CD4-positive, alpha-beta T cell treated with Interleukin-21 for 1 hour (primary cell): ENCODE measurements around the gene RAB6B.

Experiments used
- DNase-seq: peaks from one replicate; pipeline ENCODE4 v3.0.0-alpha.2; 2020

Gene RAB6B

DNA sequence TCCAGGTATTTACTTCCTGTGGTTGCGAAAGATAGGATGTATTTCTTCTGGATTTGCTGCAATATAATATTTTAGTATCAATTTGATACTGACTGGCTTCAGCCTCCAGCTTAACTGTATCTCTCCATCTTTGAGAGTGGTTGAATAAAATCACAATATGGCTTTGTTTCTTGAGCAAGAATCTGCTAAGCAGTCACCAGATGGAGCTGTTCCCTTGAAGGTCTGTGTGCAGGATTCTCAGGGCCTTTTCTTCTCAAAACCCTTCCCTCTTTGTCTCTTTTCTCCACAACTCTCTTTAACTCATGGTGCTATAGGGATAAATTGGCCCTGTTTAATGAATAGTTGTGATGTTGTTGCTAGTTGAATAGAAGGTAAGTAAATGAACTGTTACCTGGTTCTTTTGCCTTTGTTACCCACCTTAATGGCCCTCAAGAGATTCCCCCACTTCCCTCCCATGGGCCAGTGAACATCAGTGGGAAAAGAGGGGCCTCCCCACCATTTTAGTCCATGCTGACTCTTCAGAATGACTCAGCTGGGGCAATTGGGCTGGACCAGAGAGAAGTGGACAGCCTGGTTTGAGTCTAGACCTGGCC, 34.8 kb upstream of the RAB6B start:
- no peak for DNase-seq

DNA sequence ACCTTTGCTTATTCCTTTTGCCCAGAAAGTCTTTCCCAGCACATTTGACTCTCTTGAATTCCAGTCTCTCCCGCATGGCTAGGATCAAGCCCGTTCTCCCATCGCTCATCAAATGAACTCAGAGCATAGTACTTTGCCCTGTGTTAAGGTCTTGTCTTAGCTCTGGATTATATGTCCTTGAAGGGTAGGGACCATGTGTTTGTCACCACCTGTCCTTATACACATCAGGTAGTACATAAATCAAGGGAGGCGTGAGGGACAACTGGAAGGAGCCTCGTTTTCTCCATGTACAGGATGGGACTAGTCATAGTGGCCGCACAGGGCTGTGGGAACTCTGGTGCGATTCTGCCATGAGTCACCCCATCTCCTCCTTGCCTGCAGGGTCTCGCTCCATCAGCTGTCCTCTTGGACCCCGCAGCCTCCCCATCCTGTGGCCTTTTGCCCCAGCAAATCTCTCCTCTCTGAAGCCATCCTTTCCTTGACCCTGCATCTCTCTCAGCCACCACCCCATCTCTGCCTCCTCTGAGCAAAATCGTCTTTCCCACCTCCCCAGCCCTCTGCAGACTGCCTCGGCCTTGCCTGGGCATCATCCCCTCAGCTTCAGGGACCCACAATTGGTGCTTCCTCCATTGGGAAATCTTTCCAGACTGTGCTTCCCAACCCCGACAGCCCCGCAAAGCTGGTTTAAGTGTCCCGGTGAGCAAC, 33.4 kb upstream of the RAB6B start:
- no peak for DNase-seq

DNA sequence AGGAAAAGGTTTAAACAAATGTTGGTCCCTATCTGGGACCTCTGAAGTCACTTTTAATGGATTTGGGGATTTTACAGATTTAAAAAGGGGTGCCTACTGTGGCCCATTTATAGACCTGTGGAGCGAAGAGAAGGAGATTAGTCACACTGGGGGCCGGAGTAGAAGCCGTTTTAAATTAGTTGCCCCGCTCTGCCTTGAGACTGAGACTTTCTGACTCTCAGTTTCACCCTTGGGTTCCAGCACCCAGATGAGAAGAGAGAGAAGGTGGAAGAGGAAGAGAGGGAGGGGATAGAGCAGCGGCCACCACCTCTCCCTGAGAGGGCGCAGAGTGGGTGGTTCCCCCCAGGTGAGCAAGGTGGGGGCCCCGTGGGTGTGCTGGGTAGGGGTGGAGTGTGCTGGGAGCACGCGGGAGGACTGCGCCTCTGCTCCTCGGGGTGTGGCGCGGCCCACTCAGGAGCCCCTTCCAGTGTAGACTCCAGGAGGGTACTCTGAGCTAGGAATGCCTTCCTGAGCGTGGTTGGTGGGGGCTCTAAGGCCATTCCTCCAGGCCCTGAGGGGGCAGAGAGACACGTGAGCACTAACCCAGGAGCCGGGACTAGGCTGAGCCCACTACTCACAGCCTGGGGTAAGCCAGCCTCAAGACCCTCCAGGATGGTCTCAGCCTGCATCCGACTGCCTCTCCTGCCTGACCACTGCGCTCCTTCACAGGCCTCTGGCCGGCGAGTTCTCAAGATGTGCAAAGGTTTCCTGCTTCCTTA, 32.6 kb upstream of the RAB6B start:
- DNase-seq = no peak

DNA sequence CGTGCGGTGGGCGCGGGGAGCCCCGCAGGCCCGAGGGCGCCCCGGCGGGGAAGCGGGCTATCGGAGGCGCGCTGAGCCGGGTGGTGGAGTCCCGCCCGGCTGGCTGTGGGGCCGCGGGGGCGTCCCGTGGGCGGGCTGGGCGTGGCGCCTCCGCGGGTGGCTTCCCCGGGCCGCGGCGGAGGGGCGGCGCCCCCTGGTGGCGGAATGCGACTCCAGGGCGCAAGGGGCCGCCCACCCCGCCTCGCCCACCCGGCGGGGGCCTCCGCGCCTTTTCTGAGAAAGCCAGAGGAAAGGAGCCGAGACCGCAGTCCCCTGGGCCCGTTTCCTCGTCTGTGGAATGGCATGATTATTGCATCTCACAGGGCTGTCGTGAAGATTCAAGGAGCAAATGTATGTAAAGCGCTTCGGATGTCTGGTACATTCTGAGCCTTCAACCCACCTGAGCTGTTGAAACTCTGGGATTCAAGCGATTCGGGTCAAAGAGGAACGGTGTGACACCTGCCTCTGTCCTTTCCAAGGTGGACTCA, 31.9 kb upstream of the RAB6B start:
- peak; percentile 69 for DNase-seq

DNA sequence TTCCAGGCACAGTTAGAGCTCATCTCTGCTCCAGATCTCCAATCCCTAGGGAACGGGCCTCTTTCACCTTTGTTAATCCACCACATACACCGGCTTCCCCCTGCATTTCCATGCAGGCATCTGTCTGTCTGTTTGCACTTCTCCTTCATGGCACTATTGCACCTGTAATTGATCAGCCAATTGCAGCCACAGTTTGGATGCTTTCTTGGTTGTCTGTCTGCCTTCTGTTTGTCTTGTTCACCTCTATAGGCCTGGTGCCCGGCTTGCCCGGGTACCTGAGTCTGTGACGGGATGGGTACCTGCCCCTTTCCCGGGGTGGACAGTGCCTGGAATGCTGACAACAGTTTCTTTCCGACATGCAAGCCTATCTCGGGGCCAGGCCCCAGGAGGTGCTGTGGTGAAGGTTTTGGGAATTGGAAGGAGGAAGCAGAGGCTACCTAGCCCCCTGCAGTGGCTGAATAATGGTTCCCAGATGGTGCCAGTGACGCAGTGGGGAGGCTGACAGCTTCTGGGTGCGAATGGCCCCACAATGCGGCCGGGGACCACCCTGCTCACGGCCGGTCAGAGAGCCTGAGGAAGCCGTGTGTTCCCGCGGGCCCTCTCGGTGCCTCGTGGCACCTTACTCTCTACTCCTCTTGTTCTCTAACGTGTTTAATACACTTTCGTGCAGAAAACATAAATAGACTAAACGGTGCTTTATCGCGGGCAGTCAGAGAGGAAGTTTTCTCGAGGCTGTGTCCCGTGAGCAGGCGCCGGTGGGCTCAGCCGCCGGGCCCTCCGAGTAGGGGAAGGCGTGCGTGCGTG, 31.3 kb upstream of the RAB6B start:
- no peak for DNase-seq

DNA sequence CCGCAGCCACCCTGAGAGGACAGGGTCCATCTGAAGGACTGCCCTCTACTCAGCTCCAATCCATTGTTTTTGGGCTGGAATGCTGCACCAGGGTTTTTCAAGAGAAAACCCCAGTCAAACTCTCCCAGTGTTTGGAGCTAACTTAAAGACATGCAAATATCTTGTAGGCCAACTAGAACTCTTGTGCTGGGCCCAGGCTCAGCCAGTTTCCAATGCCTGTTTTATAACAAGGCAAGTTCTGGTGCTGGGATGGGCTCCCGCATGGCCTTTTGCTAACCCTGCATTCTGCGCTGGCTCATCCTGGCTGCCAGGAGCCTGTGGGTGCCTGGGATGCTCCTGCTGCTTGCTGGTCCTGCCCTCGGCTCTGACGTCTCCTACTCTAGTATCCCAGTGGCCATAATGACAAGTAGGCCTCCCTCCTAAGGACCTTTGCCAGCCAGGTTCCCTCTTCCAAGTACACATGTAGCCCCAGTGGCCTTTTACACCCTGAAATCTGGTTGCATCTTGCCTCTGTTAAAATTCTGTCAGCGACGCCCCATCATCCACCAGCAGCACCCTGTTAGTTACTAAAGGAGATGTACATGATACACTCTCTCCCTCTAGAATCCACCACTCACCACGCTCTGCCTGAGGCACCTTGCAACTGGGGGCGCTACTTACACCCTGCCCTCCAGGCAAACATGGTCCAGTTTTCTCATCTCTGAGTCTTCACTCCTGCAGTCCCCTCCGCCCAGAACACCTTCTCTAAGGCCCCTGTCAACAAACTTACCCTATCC, 30.5 kb upstream of the RAB6B start:
- no peak for DNase-seq

DNA sequence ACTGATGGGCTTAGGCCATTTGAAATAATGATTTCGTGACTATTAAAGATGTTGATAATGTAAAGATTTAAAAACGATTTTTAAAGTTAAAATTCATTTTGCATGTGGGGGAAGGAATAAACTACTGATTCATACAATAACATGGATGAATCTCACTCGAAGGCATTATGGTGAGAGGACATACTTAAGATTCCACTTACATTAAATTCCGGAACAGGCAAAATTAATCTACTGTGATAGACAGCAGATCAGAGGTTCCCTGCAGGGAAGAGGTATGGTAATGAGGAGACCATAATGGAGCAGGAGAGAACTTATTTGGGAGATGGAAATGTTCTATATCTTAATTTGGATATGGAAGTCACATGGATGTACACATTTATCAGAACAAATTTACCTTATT, 28.4 kb upstream of the RAB6B start:
- DNase-seq = no peak

DNA sequence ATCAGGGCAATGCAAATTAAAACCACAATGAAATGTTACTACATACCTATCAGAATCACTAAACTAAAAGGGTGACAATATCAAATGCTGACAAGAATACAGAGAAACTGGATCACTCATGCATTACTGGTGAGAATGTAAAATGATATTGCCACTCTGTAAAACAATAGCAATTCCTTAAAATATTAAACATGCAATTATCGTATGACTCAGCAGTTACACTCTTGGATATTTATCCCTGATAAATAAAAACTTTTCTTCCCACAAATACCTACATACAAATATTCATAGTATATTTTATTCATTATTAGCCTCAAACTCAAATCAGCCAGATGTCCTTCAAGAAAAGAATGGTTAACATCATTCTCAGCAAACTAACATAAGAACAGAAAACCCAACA, 25.9 kb upstream of the RAB6B start:
- DNase-seq = no peak

DNA sequence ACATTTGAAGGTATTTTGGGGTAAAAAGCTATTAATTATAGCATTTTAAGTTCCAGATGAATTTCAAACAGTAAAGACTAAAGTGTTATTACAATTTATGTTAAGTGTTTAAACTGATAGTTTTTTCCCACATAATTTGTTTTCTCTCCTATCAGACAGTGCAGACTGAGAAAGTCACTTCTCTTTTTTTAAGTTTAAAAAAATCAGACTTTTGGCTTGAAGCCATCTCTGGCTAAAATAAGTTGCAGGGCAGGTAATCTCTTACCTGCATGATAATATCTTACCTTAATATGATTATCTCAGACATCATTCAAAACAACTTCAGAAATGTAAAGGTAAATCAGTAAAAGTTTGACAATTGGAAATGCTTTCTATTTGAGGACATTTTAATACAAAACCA, 21.5 kb upstream of the RAB6B start:
- DNase-seq = no peak

DNA sequence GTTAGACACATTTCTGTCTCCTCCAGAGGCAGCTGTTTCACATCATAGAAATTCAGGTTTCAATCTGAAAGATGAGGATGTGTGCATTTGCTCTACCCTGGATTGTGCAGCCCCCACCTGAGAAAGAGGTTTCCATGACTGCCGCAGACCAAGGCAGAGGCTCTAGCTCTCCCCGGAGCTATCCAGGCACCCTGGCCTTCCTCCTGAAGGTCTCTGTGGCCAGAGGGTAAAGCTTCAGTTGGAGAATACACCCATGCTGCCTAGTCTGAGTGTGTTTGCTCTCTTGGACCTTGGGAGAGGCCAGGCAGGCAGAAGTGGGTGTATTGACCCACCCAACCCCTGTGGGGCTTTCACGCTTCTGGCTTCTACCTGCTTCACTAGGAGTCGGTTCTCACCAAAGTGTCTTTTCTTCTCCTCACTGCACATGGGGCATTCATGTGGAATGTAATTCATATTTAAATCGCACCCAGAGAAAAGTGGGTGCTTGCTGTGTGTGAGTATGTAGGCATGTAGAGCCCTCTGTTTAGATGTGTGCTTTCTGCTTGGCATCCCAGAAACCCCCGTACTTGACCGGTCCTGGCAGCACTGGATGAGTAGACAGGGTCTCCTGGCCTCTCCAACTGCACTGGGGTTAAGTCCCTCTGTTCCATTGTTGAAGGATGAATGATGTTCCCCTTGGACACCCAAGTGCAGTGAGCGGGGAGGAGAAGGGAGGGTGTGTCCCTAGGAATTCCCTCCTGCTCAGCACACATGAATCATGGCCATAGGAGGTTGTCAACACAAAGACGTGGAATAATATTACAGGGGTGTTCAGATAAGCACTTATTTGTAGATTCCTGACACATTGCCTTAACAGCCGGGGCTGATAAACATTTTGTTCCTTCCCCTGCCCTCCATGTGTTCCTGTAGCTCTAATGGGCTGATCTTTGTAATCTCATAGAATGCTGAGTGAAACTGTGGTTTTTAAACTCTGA, 20.3 kb upstream of the RAB6B start:
- no peak for DNase-seq

DNA sequence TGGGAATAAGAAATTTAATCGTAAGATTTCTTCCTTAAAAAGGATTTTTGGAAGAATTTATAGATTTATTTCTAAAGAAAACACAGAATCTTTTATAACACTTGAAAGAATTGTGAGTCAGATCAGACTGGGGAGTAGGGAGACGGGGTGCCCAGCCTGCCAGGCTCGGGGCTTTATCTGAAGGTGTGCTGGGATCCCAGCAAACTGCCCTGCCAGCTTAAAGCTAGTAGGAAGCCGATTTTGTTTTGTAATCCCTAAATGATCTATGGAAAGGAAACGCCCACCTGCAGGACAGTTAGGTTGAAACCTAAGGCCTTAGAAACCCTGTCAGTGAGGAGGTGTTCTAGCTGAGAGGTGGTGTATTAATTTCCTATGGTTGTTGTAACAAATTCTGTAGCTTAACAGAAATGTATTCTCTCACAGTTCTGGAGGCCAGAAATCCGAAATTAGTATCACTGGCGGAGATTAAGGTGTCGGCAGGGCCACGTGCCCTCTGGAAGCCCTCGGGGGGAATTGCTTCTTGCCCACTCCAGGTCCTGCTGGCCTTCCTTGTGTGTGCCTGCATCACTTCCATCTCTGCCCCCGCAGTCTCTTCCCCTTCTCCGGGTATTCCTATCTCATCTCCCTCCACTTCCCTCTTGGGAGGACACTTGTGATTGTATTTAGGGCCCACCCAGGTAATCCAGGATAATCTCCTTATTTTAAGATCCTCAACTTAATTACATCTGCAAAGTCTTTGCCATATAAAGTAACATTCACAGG, 19.3 kb upstream of the RAB6B start:
- DNase-seq = no peak

DNA sequence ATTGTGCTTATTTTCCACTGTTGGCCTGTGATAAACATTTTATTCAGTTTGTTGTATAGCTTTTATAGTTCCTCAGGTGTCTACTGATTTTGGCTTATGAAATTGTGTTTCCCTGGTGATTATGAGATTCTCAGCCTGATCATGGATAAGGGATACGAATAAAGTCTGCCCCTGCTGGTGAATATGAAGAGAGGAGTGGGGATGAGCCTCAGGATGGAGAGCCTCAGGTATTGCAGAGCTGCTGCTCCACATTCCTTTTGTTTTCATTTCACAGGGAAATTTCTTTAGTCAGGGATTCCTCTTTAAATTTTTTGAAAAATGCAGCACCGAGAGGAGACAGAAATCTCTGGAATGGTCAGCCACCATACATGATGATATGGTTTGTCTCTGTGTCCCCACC, 14.7 kb upstream of the RAB6B start:
- no peak for DNase-seq

DNA sequence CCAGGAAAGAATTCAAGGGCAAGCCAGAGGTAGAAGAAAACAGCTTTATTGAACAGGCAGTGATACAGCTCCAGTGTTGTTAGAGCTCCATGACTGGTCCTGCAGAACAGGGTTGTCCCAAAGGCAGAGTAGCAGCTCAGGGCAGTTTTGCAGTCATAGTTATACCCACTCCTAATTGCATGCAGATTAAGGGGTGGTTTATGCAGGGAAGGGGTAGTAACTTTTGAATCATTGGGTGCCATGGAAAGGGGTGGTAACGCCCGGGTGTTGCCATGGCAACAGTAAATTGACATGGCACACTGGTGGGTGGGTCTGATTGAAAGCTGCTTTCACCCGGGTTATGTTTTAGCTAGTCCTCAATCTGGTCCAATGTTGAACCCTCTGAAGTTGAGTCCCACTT, 9.7 kb upstream of the RAB6B start:
- DNase-seq = no peak

DNA sequence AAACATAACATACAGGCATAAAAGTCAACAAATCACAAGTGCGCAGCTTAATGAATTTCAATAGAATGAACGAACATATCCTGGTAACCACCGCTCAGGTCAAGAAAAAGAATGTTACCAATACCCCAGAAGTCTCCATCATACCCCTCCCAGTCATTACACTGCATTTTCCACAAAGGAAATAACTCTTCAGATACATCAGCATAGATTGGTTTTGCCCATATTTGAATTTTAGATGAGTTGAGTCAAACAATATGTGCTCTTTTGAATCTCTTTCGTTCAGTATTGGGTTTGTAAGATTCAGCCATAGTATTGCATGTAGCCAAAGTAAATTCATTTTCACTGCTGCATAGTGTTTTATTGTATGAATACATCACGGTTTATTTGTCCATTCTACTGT, 6.2 kb upstream of the RAB6B start:
- DNase-seq = no peak

DNA sequence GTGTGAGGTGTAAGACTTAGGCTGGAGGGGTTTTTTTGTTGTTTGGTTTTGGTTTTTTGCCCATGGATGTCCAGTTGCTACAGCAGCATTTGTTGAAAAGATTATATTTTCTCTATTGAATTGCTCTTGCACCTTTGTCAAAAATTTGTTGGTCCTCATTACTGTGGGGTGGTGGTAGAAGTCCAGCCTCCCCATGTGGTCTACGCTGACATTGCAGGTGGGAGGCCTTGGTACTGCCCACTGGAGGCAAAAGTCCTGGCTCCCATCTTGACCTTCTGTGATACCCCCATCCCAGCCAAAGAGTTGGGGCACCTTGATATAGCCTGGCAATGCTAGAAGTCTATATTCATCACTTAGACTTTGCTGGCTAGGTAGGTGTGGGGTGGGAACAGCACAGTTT, 5.4 kb upstream of the RAB6B start:
- no peak for DNase-seq

DNA sequence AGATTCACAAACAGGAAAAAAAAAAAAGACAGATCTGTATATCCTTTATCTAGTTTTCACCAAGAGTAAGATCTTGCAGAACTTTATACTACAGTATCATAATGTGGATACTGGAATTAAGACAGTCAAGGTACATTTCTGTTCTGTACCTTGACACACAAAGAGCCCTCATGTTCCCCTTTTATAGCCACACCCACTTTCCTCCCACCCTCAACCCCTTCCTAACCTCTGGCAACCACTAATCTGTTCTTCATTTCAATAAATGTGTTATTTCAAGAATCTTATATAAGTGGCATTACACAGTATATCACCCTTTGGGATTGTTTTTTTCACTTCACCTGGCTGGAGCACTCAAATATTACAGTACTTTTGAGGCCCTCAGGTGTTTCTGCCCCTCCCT, 3.6 kb upstream of the RAB6B start:
- no peak for DNase-seq

DNA sequence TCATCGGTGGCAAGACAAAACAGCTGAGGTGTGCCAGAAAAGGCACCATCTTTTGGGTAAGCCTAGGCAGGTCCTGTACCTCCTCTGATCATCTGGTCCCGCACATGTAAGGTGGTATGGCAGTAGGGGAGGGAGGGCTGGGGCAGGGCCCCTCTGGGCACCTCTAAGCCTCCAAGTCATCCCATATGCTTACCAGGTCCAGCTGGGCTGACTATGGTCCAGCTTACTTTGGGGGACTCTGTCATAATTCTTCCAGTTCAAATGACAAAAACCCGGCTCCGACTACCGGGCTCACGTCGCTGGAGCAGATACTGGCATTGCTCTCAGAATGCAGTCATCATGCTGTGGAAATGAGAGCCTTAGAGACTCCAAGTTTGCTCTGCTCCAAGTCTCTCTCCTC, 1.9 kb upstream of the RAB6B start:
- DNase-seq = no peak

DNA sequence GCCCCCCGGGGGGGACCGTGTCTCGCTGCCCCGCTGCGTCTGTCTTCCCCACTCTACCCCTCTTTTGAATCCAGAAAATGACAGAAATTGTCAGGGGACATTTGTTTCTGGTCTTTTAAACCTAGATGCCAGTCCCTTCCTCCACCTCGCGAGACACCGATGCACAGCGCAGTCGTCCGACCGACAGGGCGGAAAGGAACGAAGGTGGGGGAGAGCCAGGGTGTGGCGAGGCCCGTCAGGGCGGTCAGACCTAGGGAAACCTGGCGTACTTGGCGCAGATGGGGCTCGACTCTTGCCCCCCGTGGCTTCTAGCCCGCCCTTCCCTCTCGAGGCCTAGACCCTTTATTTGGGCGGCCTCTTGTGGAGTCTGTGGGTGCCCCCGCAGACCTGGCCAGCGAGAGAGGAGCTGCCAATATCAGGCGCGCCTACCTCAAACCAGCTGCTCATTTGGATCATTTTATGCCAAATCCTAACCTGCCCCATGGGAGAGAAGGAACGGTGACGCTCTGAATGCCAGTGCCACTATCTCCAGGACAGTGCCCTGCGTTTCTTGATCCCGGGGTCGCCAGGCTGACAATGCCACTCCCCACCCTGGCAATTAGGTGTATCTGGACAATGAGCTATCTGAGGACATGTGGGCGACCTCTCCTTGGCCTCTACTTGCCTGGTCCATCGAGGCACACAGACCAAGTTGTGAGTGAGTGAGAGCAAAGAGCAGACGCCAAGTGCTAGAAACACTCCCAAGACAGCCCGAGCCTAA, 500 bp upstream of the RAB6B start:
- DNase-seq = no peak

DNA sequence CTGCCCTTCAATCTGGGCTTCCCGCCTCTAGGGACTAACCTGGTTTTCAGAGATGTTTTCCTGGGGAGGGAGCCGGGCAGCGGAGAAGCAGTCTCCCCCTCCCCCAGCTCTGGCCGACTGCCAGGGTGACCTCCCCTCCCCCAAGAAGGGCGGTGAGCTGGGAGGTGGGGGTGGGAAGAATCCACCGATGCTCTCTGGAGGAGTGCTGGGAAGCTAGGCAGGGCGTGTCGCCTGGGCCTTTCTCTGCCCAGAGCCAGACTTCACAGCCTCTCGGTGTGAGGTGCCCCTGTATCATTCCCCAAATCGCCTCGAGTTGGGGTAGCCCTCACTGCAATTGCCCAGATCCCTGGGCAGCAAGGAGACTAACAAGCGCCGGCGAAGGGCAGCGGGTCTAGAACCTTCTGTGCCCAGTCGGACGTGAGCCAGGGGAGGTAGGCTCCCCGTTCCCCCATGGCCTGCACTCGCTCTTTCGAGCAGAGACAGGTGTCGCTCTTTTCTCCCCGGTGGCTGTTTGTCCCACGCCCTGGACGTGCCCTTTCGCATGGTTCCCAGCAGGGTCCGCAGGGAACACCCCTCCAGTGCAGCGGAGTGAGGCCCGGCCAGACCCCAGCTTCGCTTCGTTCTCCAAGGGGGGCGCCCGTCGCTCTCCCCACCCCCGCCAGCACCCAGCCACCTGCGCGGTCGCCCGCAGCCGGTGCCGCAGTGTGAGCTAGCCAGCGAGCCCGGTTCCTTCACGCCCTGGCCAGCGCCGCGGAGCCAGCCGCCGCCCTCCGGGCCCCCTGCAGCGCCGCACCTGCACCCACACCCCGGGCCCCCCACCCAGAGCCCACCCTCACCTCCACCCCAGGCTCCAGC, 1.1 kb downstream of the RAB6B start:
- no peak for DNase-seq
